ENCODE measurements around the gene CCL13. TPM values are rescaled to one million over a fixed set of nuclear protein-coding genes. Genes with fewer than 3 reads are reported as not detected.

CCL13 gene
- total and polyA plus RNA-seq, 2 of the 8 experiments (the other 6 are each of a cell fraction or from before 2014, with no cell fraction given) = not detected

DNA sequence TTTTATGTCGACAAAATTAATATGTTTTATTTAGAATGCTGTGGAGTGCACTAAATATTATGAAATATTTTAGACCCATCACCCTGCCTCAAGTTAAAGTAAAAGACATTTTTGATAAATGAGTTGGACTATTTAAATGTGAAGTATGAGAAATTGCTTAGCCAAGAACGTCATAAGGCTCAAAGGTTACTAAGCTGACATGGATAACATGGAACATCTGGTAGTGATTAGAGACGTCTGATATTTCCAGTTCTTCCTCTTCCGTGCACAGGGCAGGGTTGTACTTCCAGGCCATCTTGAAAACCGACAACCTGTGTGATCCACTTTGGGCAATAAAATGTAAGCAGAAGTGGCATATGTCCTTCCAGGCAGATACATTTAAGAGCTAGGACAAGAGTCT, 44.2 kb upstream of the CCL13 start:
- Histone ChIP-seq H3K9ac (replicated peaks in 1 of 4; ENCODE audit: extremely low read depth in 1 of 4, low read depth in 3 of 4, low read length in 3 of 4) (no peak overlapping the region), H3K27ac (ENCODE audit: low read depth, low read length) (no peak overlapping the region), H4K91ac (replicated peaks; ENCODE audit: insufficient read length, low read length) (no peak overlapping the region), H3K4me3 (ENCODE audit: extremely low read depth in 1 of 4, insufficient read depth in 2 of 4, low read depth in 3 of 4, low read length in 4 of 4) (no peak overlapping the region), H2AFZ (ENCODE audit: low read length) (no peak overlapping the region), H3K23me2 (ENCODE audit: low read depth, low read length) (no peaks in the 10 kb centered on the region), H2BK12ac (ENCODE audit: low read depth, low read length) (no peak overlapping the region), H2BK15ac (ENCODE audit: low read length) (no peak overlapping the region), H3K27me3 (replicated peaks in 1 of 4; ENCODE audit: control insufficient read depth in 3 of 4, extremely low read depth in 1 of 4, insufficient read depth in 3 of 4, low read length in 3 of 4) (no peaks in the 10 kb centered on the region), H2BK120ac (replicated peaks; ENCODE audit: low read depth, low read length) (no peak overlapping the region), H2BK5ac (ENCODE audit: low read depth, low read length) (no peak overlapping the region), H3K79me2 (ENCODE audit: control insufficient read depth in 1 of 2, insufficient read depth in 2 of 2, low read length in 2 of 2) (no peaks in the 10 kb centered on the region), H3K79me1 (ENCODE audit: low read depth, low read length) (no peaks in the 10 kb centered on the region), H2AK5ac (ENCODE audit: low read depth, low read length) (no peak overlapping the region), H4K8ac (ENCODE audit: extremely low read depth, insufficient read depth, low read length) (no peak overlapping the region), H4K20me1 (replicated peaks in 1 of 2; ENCODE audit: control insufficient read depth in 1 of 2, insufficient read depth in 2 of 2, low read length in 2 of 2) (no peaks in the 10 kb centered on the region), H3K23ac (ENCODE audit: insufficient read length) (no peak overlapping the region), H2BK20ac (ENCODE audit: low read length) (no peak overlapping the region), H3K14ac (ENCODE audit: insufficient read length) (no peak overlapping the region), H3K4me1 (replicated peaks in 1 of 4; ENCODE audit: control insufficient read depth in 3 of 4, insufficient read depth in 4 of 4, low read length in 3 of 4) (no peaks in the 10 kb centered on the region), H3K9me3 (ENCODE audit: insufficient read depth in 2 of 2, low read depth in 1 of 2, low read length in 1 of 2) (no peaks in the 10 kb centered on the region), H3K36me3 (ENCODE audit: control insufficient read depth in 2 of 4, insufficient read depth in 4 of 4, low read length in 3 of 4) (no peaks in the 10 kb centered on the region), H4K5ac (ENCODE audit: insufficient read length, low read depth, low read length) (no peak overlapping the region), H3K4me2 (ENCODE audit: insufficient read depth in 1 of 2, low read depth in 2 of 2, low read length in 2 of 2) (no peak overlapping the region), H3K18ac (ENCODE audit: extremely low read depth, low read length) (no peak overlapping the region), H3K56ac (replicated peaks; ENCODE audit: insufficient read length, low read depth, low read length) (no peak overlapping the region), H3K4ac (replicated peaks; ENCODE audit: insufficient read length, low read depth, low read length) (no peak overlapping the region)
- TF ChIP-seq BCL11A (IDR thresholded peaks at IDR 0.05; ENCODE audit: low read depth in 2 of 2, low read length in 2 of 2) = no peak
- TF ChIP-seq POLR2A (IDR thresholded peaks at IDR 0.05; ENCODE audit: control extremely low read depth in 1 of 2, low read depth in 2 of 2, low read length in 2 of 2) = no peak
- no peak for TF ChIP-seq NANOG (IDR thresholded peaks at IDR 0.05; ENCODE audit: insufficient read depth, low read depth, low read length, poor library complexity, severe bottlenecking)
- no peak for TF ChIP-seq JUND (IDR thresholded peaks at IDR 0.05; ENCODE audit: low read length)
- no peak for TF ChIP-seq KDM4A (IDR thresholded peaks at IDR 0.05; ENCODE audit: low read depth, low read length, severe bottlenecking)
- no peak for TF ChIP-seq ASH2L (IDR thresholded peaks at IDR 0.05; ENCODE audit: low read length)
- TF ChIP-seq EP300 (IDR thresholded peaks at IDR 0.05; ENCODE audit: borderline replicate concordance in 1 of 2, low read depth in 2 of 2, low read length in 2 of 2) = no peak
- no peak for TF ChIP-seq YY1 (IDR thresholded peaks at IDR 0.05; ENCODE audit: low read depth, low read length)
- no peak for TF ChIP-seq SP4 (IDR thresholded peaks at IDR 0.05; ENCODE audit: low read length)
- TF ChIP-seq SP1 (IDR thresholded peaks at IDR 0.05; ENCODE audit: low read depth, low read length) = no peak
- no peak for TF ChIP-seq POU5F1 (IDR thresholded peaks at IDR 0.05; ENCODE audit: low read depth, low read length)
- TF ChIP-seq, protein P1, sequence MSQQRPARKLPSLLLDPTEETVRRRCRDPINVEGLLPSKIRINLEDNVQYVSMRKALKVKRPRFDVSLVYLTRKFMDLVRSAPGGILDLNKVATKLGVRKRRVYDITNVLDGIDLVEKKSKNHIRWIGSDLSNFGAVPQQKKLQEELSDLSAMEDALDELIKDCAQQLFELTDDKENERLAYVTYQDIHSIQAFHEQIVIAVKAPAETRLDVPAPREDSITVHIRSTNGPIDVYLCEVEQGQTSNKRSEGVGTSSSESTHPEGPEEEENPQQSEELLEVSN (IDR thresholded peaks at IDR 0.05) = no peak
- TF ChIP-seq CTBP2 (IDR thresholded peaks at IDR 0.05; ENCODE audit: borderline replicate concordance, insufficient read depth, insufficient read length, low read length) = no peak
- TF ChIP-seq NRF1 (IDR thresholded peaks at IDR 0.05; ENCODE audit: low read depth, low read length) = no peak
- FAIRE-seq (no peak), DNase-seq (ENCODE audit: low read depth in 1 of 2, low spot score in 2 of 2) (no peak)
- POLR2A ChIA-PET (ENCODE audit: partially characterized antibody) = no interaction called here
- WGBS, 2 experiments (ENCODE audit: extremely low coverage in 1 of 2, insufficient coverage in 1 of 2, insufficient read length in 1 of 2, insufficient replicate concordance in 2 of 2, low coverage in 1 of 2, low lambda C conversion rate in 2 of 2, missing lambda C conversion rate in 1 of 2) = 73% methylated on average over 5 of the region's 5 CpGs; no CpG with 5 or more reads in 1 of the 2 experiments
- CTCF ChIA-PET (ENCODE audit: partially characterized antibody) = interaction anchor here (1.1 to 13.3 kb wide), 6 partner anchors 9 to 109 kb away, joined by 3 to 210 read pairs (median 4); no protein-coding TSS in a partner anchor
